ENCODE data around the gene MAP1B. TPM values are rescaled to one million over a fixed set of nuclear protein-coding genes. Genes with fewer than 3 reads are reported as not detected.
"Not testable (repeated sequence)": the region's sequence is repeated elsewhere in the genome, so short reads cannot be mapped to it uniquely, and the experiment has no call there.

The MAP1B gene
- 86.5 and 93.2 TPM in 2 replicates for polyA plus RNA-seq (2014; cell fraction: cytosol; rRNA removed)
- 32.0 and 53.3 TPM in 2 replicates for polyA plus RNA-seq (2014; cell fraction: nucleus; rRNA removed)

DNA sequence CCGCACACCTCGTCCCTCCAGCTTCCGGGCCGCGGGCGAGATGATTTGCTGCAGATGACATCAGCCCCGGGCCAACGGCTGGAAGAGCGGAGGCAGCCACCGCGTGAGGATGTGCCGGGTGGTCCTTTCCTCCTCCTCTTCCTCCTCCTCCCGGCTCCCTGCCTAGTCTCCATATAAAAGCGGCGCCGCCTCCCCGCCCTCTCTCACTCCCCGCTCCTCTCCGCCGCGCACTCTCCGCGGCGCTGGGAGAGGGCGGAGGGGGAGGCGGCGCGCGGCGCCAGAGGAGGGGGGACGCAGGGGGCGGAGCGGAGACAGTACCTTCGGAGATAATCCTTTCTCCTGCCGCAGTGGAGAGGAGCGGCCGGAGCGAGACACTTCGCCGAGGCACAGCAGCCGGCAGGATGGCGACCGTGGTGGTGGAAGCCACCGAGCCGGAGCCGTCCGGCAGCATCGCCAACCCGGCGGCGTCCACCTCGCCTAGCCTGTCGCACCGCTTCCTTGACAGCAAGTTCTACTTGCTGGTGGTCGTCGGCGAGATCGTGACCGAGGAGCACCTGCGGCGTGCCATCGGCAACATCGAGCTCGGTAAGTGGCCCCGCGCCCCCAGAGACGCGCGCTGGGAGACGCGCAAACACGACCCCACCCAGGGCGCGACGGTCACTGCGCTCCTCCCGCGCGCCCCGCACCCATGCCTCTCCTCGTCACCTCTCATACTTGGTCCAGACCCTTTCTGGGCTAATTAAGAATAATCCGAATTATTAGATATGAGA is at the start of gene MAP1B:
TSS of gene MAP1B (plus strand) at position 345 of the 770 bp plus-strand sequence. CDS start at position 402, 57 bp downstream.
- DNase-seq (ENCODE audit: low spot score): peak; percentile 98

DNA sequence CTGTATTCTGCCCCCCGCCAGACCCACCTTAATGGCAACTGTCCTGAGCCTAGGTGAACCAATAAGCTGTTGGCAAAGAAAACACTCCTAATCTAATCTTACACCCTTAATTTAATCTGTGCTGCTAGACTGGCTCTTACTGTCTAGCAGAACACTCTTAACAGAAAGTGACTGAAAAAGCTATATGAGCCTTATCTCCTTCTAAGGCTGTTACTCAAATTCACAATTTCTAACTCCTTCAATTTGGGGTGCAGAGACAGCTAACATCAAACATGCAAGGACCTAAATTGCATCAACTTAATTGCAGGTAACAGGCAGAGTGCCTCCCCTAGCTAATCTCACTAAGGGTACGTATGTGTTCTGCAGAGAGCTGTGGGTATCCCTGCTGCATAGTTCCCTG is 49.5 kb upstream of the MAP1B start:
- DNase-seq (ENCODE audit: low spot score): peak; percentile 98

DNA sequence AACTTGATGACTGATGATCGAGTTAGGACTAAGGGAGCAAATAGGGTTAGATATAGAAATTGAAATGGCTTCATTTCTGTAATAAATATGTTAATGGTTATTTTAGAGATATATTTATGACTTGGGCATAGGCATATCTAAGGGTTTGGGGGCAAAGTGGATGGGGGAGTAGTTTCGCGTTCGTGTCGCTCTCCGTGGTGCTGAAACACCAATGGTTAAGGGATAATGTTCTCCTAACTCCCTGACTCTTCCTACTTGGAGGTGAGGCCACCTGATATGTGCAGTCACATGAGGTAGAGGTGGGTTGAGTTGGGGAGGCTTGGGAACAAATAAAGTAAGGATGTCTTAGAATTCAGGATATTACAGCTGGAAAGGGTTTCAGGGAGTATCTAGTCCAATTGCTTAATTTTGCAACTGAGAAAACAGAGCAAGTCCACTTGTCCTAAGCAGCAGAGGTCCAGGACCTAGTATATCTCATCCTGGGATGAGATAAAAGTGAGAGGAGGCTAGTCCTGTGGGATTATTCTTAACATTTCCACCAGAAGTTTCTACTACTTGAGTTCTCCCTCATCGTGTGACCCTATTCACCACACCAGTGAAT is 44.0 kb upstream of the MAP1B start:
- DNase-seq (ENCODE audit: low spot score): no peak

DNA sequence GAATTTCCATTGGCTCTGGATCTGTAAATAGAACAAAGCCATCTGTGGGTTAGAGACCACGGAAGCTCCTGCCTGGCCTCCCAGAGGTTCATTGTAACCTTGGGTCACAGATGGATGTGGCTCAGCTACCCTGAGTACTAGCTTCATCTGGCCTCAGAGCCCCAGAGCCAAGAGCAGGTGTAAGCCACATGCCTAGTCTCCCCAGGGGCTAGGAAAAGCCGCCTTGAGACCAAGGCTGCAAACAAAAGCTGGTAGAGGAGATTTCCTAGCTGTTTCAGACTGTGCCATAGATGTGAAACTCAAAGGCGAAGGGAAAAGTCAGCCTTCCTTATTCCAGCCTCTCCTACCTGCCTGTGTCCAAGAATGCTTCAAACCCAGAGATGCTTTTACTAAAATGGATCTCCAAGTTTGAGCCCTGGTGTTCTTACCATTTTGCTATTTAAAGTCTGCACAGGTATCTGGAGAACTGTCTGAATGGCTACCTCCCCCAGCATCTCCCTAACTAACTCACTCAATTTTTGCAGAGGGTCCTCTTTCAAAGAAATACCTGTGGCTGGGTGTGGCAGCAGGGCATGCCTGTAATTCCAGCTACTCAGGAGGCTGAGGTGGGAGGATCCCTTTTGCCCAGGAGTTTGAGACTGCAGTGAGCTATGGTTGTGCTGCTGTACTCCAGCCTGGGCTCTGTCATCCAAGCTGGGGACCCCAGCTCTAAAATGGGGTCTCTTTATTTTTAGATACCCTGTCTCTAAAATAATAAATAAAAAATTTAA is 42.3 kb upstream of the MAP1B start:
- DNase-seq (ENCODE audit: low spot score): peak; percentile 82

- peak; percentile 98 for DNase-seq (ENCODE audit: low spot score)
These were observed 41.5 kb upstream of the MAP1B start for GRCh38 chr5:72065751-72066255.

DNA sequence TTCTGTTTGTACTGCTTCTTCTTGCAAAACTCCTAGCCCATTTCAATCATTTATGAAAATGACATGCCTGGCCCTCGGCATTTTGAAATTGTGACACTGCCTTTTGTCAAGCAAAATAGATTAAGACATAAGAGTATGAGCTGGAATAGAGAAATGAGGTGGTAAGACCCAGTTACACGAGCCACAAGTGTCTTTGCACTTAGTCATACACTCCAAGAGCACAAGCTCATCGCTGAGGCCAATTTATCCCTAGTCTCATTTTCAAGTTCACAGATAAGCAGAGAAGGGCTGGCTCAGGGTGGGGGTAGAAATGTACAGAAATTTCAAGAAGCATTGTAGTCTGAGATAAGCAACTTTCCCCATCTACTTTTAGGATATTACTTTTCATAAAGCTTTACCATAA is 40.6 kb upstream of the MAP1B start:
- peak; percentile 70 for DNase-seq (ENCODE audit: low spot score)

DNA sequence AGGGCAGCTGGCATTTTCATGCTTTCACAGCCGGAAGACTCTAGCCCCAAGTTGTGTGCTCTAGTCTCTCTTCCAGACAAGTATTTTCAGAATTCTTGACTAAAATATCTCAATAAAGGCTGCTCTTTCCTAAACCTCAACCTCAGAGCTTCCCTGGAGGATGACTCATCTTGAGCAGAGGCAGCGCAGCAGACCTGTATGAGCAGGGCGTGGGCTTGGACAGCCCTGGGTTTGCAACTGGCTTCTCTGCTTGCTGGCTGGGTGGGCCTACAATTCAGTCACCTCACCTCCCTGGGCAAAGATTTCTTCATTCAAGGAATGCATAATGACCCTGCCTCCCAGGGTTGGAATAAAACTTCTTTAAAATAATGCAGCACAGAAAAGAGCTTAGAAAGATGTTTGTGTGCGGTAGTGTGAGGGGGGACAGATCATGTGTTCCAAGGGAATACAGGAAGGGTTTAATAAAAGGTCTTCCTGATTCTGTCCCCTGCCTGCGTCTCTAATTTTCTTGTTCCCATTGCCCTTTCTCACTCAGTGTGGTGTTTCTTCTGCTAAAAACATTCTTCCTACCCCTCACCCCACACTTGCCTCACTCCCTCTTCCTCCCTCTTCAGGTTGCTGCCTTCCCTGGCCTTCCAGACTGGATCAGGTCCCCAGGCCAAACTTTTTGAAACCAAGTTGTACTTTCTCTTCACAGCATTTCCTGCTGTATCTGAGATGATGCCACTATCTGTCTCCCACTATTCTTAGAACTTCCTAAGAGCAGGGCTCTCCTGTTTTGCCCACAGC is 39.4 kb upstream of the MAP1B start:
- DNase-seq (ENCODE audit: low spot score): no peak

DNA sequence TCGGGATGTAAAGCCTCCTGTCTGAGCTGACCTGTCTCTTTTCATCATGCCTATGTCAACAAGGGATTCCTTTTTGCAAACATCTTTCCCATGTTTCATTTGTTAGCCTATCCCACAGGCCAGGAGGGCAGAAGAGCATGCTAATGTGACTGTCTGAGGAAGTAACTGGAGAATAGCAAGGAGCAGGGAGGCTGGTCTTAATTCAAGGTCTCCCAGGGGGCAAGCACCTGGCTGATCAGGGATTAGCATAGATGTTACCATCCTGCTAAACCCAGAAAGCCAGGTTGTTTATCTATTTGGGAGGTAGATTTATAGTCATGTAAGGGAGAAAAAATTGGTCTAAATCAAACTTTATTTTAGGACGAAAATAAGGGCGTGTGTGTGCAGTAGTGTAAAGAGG is 36.7 kb upstream of the MAP1B start:
- DNase-seq (ENCODE audit: low spot score): peak; percentile 65

- DNase-seq (ENCODE audit: low spot score): no peak
These were observed 35.4 kb upstream of the MAP1B start for GRCh38 chr5:72071906-72072305.

DNA sequence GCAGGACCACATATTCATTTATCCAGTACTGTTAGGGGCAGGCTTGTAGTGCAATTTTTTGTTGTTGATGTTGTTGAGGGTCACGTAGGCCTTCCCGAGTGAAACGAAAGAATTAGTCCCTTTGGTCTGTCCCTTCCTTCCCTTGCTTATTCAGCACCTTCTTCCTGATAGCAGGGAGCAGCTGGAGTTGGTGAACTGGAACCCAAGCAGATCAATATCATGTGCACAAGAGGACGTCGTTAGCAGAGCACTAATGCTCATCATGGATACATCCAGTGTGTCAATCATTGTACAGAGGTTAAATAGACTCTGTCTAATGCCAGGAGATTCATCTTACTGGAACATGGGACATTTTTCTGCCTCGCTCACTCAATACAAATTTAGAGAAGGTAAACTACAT is 33.0 kb upstream of the MAP1B start:
- DNase-seq (ENCODE audit: low spot score): peak; percentile 89

- no peak for DNase-seq (ENCODE audit: low spot score)
These were observed 31.8 kb upstream of the MAP1B start for GRCh38 chr5:72075461-72075860.

DNA sequence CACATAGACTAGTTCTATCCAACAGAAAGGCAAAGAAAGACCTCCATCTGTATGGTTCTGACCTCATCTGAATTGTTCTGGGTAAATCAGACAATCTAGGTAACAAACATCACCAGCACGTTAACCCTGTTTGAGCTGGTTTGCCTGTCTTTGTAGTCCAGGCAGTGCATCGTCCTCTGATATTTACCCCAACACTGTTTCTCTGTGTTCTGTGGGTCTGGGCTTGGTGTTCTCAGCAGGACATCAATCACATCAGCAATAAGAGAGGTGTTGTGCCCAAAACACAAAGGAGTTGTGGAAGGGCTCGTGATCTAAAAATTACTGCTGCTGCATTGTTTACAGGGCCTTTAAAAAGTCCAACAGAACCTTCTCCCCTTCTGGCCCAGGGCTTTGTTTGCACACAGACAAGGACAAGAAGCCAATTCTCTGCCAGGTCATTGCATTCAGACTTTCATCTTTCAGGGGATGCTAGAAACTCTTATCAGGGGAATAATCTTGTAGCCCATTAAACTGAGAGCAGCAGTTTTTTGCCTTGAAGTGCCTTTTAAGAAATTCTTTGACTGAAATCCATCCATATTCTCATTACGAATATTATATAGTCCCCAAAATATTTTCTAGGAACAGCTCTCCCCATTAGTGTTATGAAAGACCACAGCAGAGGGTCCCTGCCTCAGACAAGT is 30.5 kb upstream of the MAP1B start:
- DNase-seq (ENCODE audit: low spot score): no peak

DNA sequence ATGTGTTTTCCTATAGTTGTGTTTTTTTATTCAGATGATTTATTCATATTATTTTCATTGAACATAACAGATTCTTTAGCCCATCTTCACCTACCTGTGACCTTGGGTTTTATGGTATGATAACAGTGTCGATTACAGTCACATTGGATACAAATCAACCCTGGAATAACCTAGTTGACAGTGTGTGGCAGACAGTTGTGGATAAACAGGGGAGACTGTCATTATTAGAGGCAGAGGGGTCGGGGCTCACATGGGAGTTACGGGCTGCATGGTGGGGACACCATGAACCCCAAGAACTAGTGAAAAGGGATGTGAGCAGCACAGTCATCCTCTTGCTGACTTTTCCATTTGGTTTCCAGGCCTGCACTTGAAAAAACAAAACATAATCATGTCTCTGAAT is 29.9 kb upstream of the MAP1B start:
- DNase-seq (ENCODE audit: low spot score): no peak

DNA sequence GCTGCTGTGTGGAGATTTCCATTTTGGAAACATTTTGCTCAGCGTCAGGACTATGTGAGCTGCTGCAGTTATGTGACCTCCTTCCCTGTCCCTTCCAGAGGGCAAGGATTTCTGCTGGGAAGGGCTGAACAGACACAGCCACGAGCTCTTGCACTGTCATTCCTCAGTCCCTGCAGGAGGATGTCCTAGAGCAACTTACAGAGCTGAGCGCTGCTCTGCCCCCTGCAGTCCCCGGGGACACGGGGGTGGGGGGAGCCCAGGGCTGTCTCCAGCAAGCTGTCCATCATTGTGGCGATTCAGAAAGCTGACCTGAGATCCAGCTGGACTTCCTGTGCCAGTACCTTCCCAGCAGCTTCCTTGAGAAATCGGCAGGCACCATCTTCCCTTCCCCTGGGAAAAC is 28.0 kb upstream of the MAP1B start:
- DNase-seq (ENCODE audit: low spot score): peak; percentile 76

DNA sequence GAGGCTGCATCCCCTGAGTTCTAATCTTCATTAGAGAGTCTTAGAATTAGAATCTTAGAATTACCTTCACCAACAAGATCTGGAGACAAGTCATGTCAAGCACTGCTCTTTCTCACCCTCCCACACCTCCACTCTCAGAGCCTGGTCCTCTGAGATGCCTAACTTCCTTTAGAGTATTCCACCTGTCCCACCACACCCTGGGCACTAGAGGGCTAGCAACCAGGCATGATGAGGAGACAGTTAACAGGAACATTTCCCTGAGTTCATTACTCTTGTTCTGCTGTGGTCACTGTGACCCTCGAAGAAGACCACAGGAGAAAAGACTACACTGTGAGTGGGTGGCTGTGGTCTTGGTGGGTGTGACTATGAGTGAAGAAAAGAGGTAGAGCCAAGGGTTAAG is 25.2 kb upstream of the MAP1B start:
- DNase-seq (ENCODE audit: low spot score): no peak

GRCh38 chr5:72084876-72085275 is 22.4 kb upstream of the MAP1B start:
- DNase-seq (ENCODE audit: low spot score): no peak

GRCh38 chr5:72085319-72085718 is 22.0 kb upstream of the MAP1B start:
- DNase-seq (ENCODE audit: low spot score): no peak

DNA sequence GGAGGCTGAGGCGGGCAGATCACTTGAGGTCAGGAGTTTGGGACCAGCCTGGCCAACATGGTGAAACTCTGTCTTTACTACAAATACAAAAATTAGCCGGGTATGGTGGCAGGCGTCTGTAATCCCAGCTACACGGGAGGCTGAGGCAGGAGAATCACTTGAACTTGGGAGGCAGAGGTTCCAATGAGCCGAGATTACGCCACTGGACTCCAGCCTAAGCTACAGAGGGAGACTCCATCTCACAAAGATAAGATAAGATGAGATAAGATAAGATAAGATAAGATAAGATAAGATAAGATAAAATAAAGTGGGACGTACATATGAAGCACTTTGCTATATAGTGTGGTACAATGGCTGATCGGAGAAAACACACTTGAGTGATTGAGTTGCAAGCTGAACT is 17.6 kb upstream of the MAP1B start:
- DNase-seq (ENCODE audit: low spot score): not testable (repeated sequence)

DNA sequence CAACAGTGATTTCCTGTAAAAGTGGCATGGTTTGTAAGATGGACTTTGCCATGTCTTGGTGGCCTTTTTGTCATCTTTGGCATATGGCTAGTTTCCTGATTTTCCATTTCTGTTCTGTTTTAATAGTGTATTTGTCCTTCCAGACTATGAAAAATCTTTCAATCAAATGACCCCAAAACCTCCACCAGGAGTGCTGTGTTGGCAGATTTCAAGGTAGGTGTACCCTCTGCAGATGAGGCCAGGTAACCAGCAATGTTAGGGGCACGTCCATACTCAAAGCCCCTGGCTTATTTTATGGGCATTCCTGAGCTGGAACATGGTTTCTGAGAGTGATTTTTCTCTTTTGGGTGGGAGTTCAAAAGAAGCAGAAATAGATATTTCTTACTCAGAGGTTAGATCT is 15.2 kb upstream of the MAP1B start:
- DNase-seq (ENCODE audit: low spot score): no peak

- no peak for DNase-seq (ENCODE audit: low spot score)
These were observed 14.1 kb upstream of the MAP1B start for GRCh38 chr5:72093217-72093616.

DNA sequence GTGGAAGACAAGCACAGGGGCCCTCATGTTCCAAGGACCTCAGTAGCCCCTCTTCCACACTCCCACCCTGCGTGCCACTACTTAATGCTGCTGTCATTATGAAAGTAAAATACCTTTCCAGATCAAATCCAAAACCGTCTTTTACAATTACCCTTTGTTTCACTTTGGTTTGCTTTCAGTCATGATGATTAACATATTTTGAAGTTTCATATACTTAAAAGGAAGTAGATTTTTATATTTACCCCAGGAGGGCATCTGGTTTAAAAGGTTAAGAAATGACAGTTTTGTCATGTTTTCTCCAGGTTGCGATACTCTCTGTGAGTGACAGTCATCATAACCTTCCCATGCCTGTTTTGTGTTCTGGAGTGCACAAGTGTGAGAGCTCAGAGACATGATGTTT is 13.5 kb upstream of the MAP1B start:
- no peak for DNase-seq (ENCODE audit: low spot score)
